Fibroblast of mammary gland (primary cell): Measurements from ENCODE around the gene SIDT2.

ENCODE experiments used
- DNase-seq: peaks from one replicate; pipeline ENCODE4 v3.0.0-alpha.2; 2010; ENCODE audit warnings: low read depth
- H3K4me3 ChIP-seq: 2 replicates; pipeline ENCODE4 v1.5.1; 2011; ENCODE audit warnings: low read depth, mild to moderate bottlenecking, low read length, moderate library complexity; ENCODE audit not compliant: control insufficient read depth
- TF ChIP-seq, protein P1 (sequence below): conservative IDR thresholded peaks from 2 replicates; pipeline ENCODE4 v1.5.1; 2011; ENCODE audit warnings: low read depth, low read length, inconsistent platforms; ENCODE audit not compliant: control insufficient read depth, insufficient read depth

SIDT2 gene

DNA sequence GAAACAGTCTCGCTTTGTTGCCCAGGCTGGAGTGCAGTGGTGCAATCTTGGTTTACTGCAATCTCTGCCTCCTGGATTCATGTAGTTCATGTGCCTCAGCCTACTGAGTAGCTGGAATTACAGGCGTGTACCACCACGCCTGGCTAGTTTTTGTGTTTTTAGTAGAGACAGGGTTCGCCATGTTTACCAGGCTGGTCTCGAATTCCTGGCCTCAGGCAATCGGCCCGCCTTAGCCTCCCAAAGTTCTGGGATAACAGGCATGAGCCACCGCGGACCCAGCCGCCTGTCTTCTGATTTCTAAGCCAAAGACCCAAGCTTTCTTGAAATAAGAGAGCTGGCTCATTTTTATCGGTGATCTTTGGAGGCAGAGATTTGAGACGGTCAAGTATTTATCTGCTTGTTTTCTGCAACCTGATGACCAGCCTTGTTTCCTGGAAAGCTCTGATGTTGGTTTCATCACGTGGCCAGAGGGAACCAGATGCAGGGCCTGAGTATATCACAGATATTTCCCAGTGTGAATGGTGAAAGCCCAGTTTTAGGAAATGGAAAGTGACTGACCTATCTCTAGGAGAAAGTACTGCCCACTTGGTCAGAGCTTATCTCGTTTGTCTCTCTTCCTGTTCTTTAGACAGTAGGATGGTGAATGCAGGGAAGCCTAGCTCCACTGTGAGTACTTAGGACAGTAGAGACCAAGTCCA is 5.7 kb upstream of the SIDT2 start:
- TF ChIP-seq, protein P1, sequence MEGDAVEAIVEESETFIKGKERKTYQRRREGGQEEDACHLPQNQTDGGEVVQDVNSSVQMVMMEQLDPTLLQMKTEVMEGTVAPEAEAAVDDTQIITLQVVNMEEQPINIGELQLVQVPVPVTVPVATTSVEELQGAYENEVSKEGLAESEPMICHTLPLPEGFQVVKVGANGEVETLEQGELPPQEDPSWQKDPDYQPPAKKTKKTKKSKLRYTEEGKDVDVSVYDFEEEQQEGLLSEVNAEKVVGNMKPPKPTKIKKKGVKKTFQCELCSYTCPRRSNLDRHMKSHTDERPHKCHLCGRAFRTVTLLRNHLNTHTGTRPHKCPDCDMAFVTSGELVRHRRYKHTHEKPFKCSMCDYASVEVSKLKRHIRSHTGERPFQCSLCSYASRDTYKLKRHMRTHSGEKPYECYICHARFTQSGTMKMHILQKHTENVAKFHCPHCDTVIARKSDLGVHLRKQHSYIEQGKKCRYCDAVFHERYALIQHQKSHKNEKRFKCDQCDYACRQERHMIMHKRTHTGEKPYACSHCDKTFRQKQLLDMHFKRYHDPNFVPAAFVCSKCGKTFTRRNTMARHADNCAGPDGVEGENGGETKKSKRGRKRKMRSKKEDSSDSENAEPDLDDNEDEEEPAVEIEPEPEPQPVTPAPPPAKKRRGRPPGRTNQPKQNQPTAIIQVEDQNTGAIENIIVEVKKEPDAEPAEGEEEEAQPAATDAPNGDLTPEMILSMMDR = no peak
- no peak overlapping the region for H3K4me3 ChIP-seq
- peak; percentile 65 for DNase-seq

DNA sequence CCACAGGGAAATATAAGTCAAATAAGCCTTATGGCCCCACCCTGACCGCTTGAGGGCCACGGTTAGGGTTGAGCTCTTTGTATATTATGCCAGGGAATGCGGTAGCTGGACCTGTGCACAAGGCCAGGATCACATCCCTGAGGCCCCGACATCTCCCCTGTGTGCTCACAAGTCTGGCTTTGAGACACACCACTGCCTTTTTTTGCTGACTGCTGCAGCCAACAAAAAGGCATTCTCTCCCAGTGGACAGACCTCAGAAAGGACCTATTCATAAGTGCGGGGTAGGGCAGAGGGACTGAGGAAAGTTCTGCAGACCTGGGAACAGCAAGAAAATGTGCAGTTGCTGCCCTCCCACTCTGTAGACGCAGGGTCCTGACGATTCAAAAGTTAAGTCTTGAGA is 3.4 kb upstream of the SIDT2 start:
- H3K4me3 ChIP-seq = no peak overlapping the region
- DNase-seq = no peak
- TF ChIP-seq, protein P1 = no peak

DNA sequence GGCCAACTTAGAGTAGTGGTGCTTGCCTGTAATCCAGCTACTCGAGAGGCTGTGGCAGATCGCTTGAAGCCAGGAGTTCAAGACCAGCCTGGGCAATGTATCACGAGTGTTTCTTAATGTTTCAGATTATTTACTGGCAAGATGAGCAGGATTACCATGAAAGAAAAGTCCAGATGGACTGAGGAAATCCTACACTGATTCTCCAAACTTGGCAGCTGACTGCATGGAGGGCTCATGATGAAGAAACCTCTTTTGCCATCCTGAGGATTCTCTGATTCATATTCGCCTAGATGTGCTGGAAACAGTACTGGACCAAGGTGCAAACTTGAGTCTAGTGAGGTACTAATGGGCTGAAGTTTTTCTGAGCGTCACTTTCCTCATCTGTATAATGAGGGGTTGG is 2.8 kb upstream of the SIDT2 start:
- no peak overlapping the region for H3K4me3 ChIP-seq
- peak; percentile 36 for DNase-seq
- TF ChIP-seq, protein P1 = no peak

- TF ChIP-seq, protein P1 = no peak
- DNase-seq = no peak
- no peak overlapping the region for H3K4me3 ChIP-seq
Measured at GRCh38 chr11:117176186-117176585, 2.4 kb upstream of the SIDT2 start.

GRCh38 chr11:117177534-117178209 is 871 bp upstream of the SIDT2 start:
- TF ChIP-seq, protein P1 = no peak
- H3K4me3 ChIP-seq = peak overlapping the region; percentile 73
- no peak for DNase-seq

- TF ChIP-seq, protein P1 = no peak
- peak; percentile 57 for DNase-seq
Measured at GRCh38 chr11:117179048-117179999, 781 bp downstream of the SIDT2 start.

More at GRCh38 chr11:117179048-117179999, 781 bp downstream of the SIDT2 start:
- H3K4me3 ChIP-seq = peak overlapping the region; percentile 73
